HUES6 (cell line): ENCODE measurements around the gene TMEM269.

Source experiments
- H3K27ac ChIP-seq: 2 replicates; pipeline ENCODE4 v1.7.0; 2013; ENCODE audit warnings: low read depth, mild to moderate bottlenecking, low read length, inconsistent platforms
- H3K27me3 ChIP-seq: 2 replicates; pipeline ENCODE4 v1.6.1; 2013; ENCODE audit warnings: low read length; ENCODE audit not compliant: control insufficient read depth, insufficient read depth
- H3K36me3 ChIP-seq: 2 replicates; pipeline ENCODE4 v1.6.1; 2013; ENCODE audit warnings: low read length; ENCODE audit not compliant: control insufficient read depth, insufficient read depth
- H3K4me1 ChIP-seq: 2 replicates; pipeline ENCODE4 v1.6.1; 2013; ENCODE audit warnings: low read length; ENCODE audit not compliant: control insufficient read depth, insufficient read depth
- H3K4me3 ChIP-seq: 2 replicates; pipeline ENCODE4 v1.5.1; 2013; ENCODE audit warnings: low read depth, low read length
- H3K9ac ChIP-seq: one replicate; pipeline ENCODE4 v1.6.1; 2013; ENCODE audit warnings: mild to moderate bottlenecking, low read length
- H3K9me3 ChIP-seq: 2 replicates; pipeline ENCODE4 v1.6.1; 2013; ENCODE audit warnings: low read depth, low read length; ENCODE audit not compliant: control insufficient read depth, insufficient read depth

TMEM269 gene, protein sequence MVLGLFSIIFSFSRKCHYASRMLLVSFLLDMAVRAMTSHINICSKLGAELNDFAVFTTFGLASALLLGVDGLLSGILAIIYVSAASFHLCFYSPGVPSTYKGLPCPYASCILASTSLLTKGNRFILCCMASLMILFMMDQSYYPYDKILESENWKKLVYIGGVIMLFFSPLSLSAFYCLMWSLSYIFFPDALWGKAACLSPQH

DNA sequence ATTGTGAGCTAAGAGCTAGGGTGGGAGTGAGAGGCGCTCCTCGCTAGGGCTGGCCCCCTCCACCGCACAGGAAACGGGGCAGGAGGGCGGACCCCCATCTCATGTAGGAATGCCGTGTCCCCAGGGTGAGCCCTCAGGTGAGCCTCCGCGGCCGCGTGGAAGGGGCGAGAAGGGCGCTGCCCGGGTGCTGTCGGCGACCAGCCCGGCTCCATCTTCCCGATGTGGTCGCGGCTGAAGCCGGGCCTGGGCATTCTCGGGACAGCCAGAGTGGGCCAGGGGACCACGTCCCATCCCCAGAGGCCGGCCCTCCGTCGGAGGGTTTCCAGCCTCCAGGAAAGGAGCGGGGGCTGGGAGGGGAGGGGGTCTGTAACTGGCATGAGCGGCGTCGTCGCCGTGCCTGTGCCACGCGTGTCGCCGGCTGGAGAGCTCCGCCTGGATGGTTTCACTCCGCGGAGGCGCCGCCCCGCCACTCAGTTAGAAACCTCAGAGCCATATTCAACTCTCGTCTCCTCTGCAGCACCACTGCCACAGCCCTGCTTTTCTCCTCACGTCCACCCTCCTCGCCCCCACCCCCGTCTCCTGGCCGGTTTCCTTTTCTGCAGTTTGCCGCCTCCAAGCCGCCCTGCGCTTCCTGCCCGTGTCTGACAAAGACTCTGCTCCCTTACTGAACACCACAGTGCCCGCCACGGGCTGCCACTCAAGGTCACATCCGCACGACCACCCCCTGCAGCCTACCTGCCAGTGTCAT, at the start of gene TMEM269:
TMEM269 (plus strand) TSS at position 46 of the 748 bp plus-strand sequence. CDS start 4,903 bp downstream, outside the sequence.
- Histone ChIP-seq H3K4me1 (no peaks in the 10 kb centered on the region), H3K36me3 (peaks cover 29% of the 10 kb centered on the region), H3K4me3 (no peak within 1 kb of the TSS), H3K9me3 (no peaks in the 10 kb centered on the region), H3K9ac (no peak within 1 kb of the TSS), H3K27me3 (no peaks in the 10 kb centered on the region), H3K27ac (no peak within 1 kb of the TSS)

- Histone ChIP-seq H3K9me3 (no peaks in the 10 kb centered on the region), H3K36me3 (no peaks in the 10 kb centered on the region), H3K27ac (no peak overlapping the region), H3K4me1 (peaks cover 37% of the 10 kb centered on the region), H3K4me3 (no peak overlapping the region), H3K9ac (no peak overlapping the region), H3K27me3 (no peaks in the 10 kb centered on the region)
Measured at GRCh38 chr1:42735056-42735455, 49.7 kb upstream of the TMEM269 start.

- Histone ChIP-seq H3K9me3 (no peaks in the 10 kb centered on the region), H3K9ac (no peak overlapping the region), H3K4me3 (no peak overlapping the region), H3K27ac (no peak overlapping the region), H3K27me3 (no peaks in the 10 kb centered on the region), H3K36me3 (no peaks in the 10 kb centered on the region), H3K4me1 (peaks cover 42% of the 10 kb centered on the region)
Measured at GRCh38 chr1:42735477-42736105, 49.2 kb upstream of the TMEM269 start.

DNA sequence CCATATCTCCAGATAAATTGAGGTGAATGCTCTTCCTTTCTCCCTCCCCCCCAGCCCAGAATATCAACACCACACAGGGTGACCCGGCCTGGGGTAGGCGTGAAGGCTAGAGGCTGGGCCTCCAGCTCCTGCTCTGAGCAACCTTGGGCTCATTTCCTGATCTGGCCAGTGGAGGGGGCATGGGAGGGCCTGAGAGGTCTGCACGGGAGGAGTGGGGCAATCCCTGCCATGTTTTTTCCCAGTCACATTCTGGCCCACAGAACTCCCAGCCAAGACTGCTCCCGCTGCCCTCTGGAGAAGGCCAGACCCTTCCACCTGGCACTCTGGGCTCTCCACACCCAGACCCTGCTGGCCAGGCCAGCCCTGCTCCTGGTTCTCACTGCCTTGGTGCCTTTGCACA, 48.6 kb upstream of the TMEM269 start:
- Histone ChIP-seq H3K9ac (no peak overlapping the region), H3K9me3 (no peaks in the 10 kb centered on the region), H3K36me3 (no peaks in the 10 kb centered on the region), H3K4me1 (peaks cover 41% of the 10 kb centered on the region), H3K27me3 (no peaks in the 10 kb centered on the region), H3K4me3 (no peak overlapping the region), H3K27ac (no peak overlapping the region)

DNA sequence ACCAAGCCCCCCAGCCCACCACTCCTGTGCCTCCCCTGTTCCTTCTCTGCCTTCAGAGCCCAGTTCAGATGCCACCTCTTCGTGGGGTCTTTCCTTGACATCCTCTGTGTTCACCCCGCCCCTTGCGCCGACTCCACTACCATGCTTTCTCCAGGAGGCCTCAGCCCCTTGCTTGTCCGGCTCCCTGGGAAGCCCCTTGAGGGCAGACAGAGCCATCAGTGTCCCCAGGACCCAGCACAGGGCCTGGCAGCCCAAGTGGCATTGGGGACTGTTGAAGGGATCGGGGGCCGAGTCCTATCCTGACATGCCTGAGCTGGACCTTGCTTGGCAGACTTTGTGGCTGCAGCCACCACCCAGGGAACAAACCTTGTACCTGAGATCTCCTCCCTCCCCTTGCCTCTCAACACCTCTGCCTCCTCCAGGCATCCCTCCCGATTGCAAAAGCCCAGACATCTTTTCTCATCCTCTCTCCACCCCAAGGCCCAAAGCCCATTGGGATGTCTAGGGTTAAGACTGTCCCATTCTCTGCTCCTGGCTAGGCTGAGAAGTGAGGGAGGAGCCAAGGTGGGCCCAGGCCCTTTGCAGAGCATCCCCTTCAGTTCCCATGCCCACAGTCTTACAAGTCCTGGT, 48.1 kb upstream of the TMEM269 start:
- H3K9me3 ChIP-seq, result no peaks in the 10 kb centered on the region
- peaks cover 42% of the 10 kb centered on the region for H3K4me1 ChIP-seq
- H3K36me3 ChIP-seq, result no peaks in the 10 kb centered on the region
- H3K4me3 ChIP-seq, result no peak overlapping the region
- H3K9ac ChIP-seq, result no peak overlapping the region
- H3K27ac ChIP-seq, result no peak overlapping the region
- no peaks in the 10 kb centered on the region for H3K27me3 ChIP-seq

- Histone ChIP-seq H3K27me3 (no peaks in the 10 kb centered on the region), H3K27ac (no peak overlapping the region), H3K9me3 (no peaks in the 10 kb centered on the region)
Measured at GRCh38 chr1:42737257-42737656, 47.5 kb upstream of the TMEM269 start.

DNA sequence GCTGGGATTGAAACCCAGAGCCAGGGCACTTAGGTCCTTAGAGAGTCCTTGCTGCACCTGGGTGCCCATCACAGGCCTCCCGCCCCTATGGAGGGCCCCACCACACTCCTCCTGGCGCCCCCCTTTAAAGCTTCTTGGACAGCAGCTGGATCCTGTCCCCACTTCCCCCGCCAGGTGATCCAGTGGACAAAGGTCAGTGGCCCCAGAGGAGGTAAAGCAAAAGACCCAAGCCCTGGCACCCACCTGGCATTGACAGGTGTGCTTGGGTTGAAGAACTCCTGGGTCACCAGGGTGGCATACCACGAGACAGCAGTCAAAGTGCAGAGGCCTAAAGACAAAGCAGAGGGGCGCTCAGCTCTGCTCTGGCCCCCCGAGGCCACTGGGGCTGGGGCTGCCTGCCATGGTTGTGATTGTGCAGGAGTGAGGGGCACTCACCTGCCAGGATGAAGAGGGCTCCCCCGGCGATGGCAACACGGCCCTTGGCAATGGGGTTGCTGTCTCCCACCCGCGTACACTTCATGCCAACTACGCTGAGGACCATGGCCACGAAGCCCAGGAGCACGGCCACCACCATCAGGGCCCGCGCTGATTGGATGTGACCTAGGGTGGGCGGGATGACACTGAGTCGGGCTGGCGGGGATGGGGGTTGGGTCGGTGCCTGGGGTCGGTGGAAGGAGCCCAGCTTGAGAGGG, 46.7 kb upstream of the TMEM269 start:
- H3K36me3 ChIP-seq, result no peaks in the 10 kb centered on the region
- no peaks in the 10 kb centered on the region for H3K9me3 ChIP-seq
- no peak overlapping the region for H3K27ac ChIP-seq
- H3K27me3 ChIP-seq, result no peaks in the 10 kb centered on the region
- peaks cover 49% of the 10 kb centered on the region for H3K4me1 ChIP-seq
- H3K4me3 ChIP-seq, result no peak overlapping the region
- no peak overlapping the region for H3K9ac ChIP-seq

More at GRCh38 chr1:42737257-42737656, 47.5 kb upstream of the TMEM269 start:
- H3K9ac ChIP-seq, result no peak overlapping the region
- H3K4me1 ChIP-seq, result peaks cover 46% of the 10 kb centered on the region
- H3K4me3 ChIP-seq, result no peak overlapping the region
- H3K36me3 ChIP-seq, result no peaks in the 10 kb centered on the region

GRCh38 chr1:42738678-42739226, 46.0 kb upstream of the TMEM269 start:
- no peak overlapping the region for H3K9ac ChIP-seq
- no peak overlapping the region for H3K27ac ChIP-seq
- H3K27me3 ChIP-seq, result no peaks in the 10 kb centered on the region
- H3K4me1 ChIP-seq, result peaks cover 51% of the 10 kb centered on the region
- H3K4me3 ChIP-seq, result no peak overlapping the region
- no peaks in the 10 kb centered on the region for H3K9me3 ChIP-seq
- no peaks in the 10 kb centered on the region for H3K36me3 ChIP-seq

DNA sequence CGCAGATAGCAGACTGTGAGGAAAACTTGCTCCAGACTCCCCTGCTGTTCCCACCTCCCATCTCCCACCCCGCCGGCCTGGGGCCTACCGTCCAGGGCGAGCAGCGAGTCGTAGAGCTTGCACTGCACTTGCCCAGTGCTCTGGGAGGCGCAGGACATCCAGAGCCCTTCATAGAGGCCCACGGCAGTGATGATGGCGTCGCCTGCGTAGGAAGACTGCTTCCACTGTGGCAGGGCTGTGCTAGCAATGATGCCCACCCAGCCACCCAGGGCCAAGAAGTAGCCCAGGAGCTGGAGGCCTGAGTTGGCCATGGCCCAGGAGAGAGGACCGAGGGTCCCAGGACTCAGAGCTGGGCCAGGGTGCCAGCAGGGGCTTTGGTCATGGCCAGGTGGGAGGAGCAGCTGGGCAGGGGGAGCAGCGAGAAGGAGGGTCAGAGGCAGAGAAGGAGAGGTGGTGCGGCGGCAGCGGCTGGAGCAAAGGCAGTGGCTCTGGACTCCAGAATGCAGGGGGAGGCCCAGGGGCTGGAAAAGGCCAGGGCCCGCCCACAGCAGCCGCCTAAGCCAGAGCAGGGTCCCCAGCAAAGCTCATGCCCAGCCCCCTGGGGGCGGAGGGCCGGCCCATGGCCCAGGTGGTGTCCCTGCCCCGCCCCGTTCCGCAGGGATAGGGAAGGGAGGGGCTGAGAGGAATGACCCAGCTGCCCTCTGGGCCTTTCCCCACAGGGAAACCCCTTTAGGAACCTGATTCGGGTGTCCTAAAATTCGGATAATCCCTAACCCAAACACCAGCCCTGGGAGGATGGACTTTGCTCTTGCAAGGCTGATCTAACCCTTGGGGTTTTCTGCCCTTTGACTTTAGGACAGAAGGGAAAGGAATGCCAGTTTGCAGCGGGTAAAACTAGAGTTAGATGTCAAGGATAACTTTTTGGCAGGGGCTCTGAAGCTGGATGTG, 44.8 kb upstream of the TMEM269 start, which contains the start of gene CLDN19:
CLDN19 (minus strand) TSS at position 484 of the 948 bp plus-strand sequence; CDS start at position 311, 173 bp downstream.
- no peaks in the 10 kb centered on the region for H3K36me3 ChIP-seq
- H3K9ac ChIP-seq, result peak within 1 kb of the TSS; percentile 56
- H3K4me1 ChIP-seq, result peaks cover 43% of the 10 kb centered on the region
- peak within 1 kb of the TSS; percentile 17; the same call in 1 of the 2 replicates for H3K27ac ChIP-seq
- H3K27me3 ChIP-seq, result no peaks in the 10 kb centered on the region
- peak within 1 kb of the TSS; percentile 58 for H3K4me3 ChIP-seq
- H3K9me3 ChIP-seq, result no peaks in the 10 kb centered on the region
